ENCODE data around the gene RNF157. TPM values are rescaled to one million over a fixed set of nuclear protein-coding genes. Genes with fewer than 3 reads are reported as not detected.

The RNF157 gene
- 0.22 and 0.93 TPM in 2 replicates for total RNA-seq

DNA sequence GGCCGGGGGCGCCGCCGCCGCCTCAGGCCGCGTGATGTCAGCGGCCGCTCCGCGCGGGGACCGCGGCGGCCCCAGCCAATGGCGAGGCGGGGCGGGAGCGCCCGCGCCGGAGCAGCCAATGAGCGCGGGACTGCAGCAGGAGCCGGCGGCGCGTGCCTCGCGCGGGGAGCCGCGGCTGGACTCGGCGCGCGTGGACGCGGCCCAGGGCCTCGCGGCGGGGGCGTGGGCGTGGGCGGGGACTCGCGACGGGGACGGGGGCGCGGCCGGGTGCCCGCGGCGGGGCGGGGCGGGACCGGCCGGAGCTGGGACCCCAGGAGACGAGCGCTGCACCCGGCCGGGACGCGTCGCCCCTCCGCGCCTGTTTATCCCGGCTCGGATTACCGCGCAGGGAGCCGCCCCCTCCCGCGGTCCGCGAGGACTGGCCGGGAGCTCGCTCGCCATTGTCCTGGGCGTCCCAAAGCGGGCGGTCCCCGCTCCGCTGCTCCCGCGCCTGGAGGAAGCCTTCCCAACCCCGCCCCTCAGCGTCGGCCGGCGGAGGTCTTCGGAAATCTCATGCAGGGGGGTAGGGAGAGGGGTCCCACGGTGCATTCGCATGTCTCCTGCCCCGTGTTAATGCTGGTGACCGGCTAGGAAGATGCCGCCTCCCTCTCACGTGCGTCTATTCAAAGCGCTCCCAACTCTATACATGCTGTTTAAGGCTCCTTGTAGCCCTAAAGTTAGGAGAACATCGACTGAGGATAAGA, at the start of gene RNF157:
Gene RNF157 (minus strand): TSS at position 33 of the 743 bp plus-strand sequence. CDS start 253 bp downstream, outside the sequence.

DNA sequence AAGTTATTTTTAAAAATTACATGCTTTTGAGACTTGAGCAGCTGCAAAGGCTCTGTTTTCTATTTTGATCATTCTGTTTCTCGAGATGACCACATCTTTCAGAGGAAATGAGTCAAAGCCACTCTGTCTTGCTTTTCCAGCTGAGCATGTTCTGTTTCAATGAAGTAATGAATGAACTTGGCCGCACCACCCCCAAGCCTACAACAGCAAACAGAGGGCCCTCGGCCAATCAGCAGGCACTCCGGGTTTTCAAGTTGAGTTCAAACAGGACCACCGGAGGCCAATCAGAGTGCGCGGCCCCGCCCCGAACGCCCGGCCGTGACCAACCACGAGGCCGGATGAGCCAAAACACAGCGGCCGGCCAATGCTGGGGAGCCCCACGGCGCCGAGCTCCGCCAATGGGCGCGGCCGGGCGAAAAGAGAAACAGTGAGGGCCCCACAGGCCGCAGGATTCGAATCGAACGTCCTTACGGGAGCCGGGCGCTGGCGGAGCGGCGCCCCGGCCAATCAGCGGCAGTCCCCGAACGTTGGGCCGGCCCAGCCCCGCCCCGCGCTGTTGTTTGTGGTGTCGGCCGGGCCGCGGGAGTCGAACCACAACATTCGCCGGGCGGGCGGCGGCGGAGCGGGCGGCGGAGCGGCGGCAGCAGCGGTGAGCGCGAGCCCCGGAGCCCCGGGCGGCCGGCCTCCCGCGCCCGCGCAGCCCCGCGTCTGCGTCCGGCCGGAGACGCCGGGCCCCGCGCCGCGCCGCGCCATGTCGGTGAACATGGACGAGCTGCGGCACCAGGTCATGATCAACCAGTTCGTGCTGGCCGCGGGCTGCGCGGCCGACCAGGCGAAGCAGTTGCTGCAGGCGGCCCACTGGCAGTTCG, 24.7 kb upstream of the RNF157 start, which contains the start of gene UBALD2:
Gene UBALD2 (plus strand): TSS at position 594 of the 869 bp plus-strand sequence. CDS start 158 bp downstream, at position 752.

DNA sequence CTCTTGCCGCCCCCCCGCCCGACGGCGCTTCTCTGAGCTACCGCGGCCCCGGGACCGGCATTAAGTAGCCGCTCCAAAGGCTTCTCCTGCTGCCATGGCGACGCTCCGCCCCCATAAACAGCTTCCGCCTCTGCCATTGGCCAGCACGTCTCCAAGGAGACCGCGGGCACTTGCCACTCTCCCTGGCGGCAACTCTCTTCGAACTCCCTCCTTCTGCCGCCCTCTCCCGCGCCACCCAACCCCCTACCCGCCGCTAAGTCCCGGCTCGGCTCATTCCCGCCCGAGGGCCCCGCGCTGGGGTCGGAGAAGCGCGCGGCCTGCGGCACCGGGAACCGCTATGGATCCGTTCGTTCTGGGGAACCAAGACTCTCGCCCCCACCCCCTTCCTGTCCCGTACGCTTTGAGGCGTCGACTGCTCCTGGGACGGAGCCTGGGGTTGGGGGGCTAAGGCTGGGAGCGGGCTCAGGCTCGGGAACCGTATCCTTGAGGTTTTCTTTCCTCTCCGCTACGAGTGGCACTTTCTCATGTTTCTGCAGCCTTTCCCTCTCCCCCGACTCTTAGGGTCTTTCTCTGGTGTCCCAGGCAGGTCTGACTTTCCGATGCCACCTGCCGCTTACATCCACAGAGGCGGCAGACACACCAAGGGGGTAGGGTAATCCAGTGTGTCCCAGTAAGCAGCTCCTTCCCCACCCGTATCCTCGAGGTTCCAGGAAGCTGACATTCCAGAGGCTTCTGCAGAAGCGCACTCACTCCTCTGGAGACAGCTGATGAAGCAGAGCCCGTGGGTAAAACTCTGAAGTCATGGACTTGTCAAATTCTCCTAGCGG, 98.9 kb downstream of the RNF157 start, which contains the start of gene FOXJ1:
Gene FOXJ1 (minus strand): TSS at position 34 of the 827 bp plus-strand sequence. CDS start 850 bp downstream, outside the sequence.

DNA sequence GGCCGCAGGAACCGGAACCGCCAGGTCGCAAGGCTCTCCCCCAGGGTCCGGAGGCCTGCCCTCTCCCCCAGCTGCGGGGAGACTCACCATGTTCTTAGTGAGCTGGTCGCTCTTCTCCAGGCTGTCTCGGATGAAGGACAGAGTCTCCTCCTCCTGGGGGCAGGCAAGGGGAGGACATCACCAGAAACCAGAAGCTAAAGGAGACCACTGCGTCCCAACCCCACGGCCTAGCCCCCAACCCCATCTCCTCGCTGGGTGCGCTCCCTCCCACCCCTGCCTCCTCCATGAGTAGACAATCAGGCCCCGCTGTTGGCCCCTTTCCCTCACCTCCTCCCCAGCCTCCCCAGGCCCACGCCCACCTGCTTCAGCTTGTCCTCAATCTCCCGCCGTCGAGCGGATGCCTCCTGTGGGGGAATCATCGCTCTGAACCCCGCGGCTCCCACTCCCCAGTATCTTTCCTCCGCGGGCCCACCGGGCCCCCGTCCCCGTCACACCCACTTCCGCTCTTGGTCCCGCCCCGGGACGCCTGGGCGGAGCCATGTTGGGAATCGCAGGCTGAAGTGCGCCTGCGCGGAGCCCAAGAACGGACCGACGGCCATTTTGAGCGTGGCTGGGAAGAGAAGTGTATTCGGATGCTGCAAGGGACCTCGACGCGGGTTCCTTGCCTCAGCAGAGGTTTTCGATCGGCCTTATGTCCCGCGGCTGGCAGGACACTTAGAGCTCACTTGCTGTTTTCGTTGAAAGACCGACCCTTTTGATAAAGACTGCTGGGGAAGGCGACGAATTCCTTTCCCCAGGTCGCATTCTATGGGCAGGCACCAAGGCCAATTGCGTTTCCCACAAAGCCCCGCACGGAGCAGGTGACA, 136.8 kb downstream of the RNF157 start, which contains the start of gene EXOC7:
Gene EXOC7 (minus strand): TSS at position 514 of the 866 bp plus-strand sequence. CDS start 95 bp downstream, at position 419.

Small RNAs within 50 kb of the gene (small RNA-seq; reads per million reads assigned to genes)
- gene ATP5MGP6, result not detected
- gene MIR6868, result not detected

Other genes starting within 250 kb of the RNF157 start
- 0.40 and 0.86 TPM in 2 replicates for gene CDK3, start 239.6 kb downstream of the RNF157 start, total RNA-seq
- gene EVPL, start 213.2 kb downstream of the RNF157 start, total RNA-seq, result not detected in 2 replicates
- gene SRP68, start 168.0 kb downstream of the RNF157 start, total RNA-seq, result 46.4 and 48.1 TPM in 2 replicates
- gene GALR2, start 165.7 kb downstream of the RNF157 start, total RNA-seq, result not detected in 2 replicates
- gene ZACN, start 161.3 kb downstream of the RNF157 start, total RNA-seq, result 0.07 TPM in 1 of 2 replicates, not detected in the other
- 67.6 and 70.4 TPM in 2 replicates for gene EXOC7, start 136.7 kb downstream of the RNF157 start, total RNA-seq
- not detected in 2 replicates for gene FOXJ1, start 99.2 kb downstream of the RNF157 start, total RNA-seq
- gene UBALD2, start 24.9 kb upstream of the RNF157 start, total RNA-seq, result 11.7 and 14.9 TPM in 2 replicates
- 2.6 and 2.7 TPM in 2 replicates for gene QRICH2, start 67.8 kb upstream of the RNF157 start, total RNA-seq
- 81.1 and 81.4 TPM in 2 replicates for gene PRPSAP1, start 113.4 kb upstream of the RNF157 start, total RNA-seq
- 96.0 and 131 TPM in 2 replicates for gene SPHK1, start 144.1 kb upstream of the RNF157 start, total RNA-seq
- 29.4 and 34.3 TPM in 2 replicates for gene UBE2O, start 212.7 kb upstream of the RNF157 start, total RNA-seq
- gene AANAT, start 227.1 kb upstream of the RNF157 start, total RNA-seq, result not detected in 2 replicates